H7 (cell line): ENCODE results near the gene TCHP. TPM values are rescaled to one million over a fixed set of nuclear protein-coding genes. Genes with fewer than 3 reads are reported as not detected.
"Not testable (repeated sequence)": the region's sequence is repeated elsewhere in the genome, so short reads cannot be mapped to it uniquely, and the experiment has no call there.

Source experiments
- DNase-seq: peaks from one replicate; pipeline ENCODE4 v3.0.0; 2012
- H3K27me3 ChIP-seq: 2 replicates; pipeline ENCODE4 v1.6.0; 2011; ENCODE audit warnings: mild to moderate bottlenecking, low read length; ENCODE audit not compliant: control insufficient read depth, insufficient read depth
- H3K36me3 ChIP-seq: replicated peaks from 2 replicates; pipeline ENCODE4 v1.5.1; 2011; ENCODE audit warnings: low read length; ENCODE audit not compliant: control insufficient read depth, insufficient read depth
- H3K4me3 ChIP-seq: 2 replicates; pipeline ENCODE4 v1.5.1; 2011; ENCODE audit warnings: low read depth, mild to moderate bottlenecking, control low read depth, low read length, moderate library complexity; ENCODE audit not compliant: insufficient read depth
- total RNA-seq: library from RNA; depleted of rRNA; stranded (reverse); fragments of >200 nt; shearing (Covaris generic); gene quantifications from 2 replicates; pipeline ENCODE4 v1.2.3, GENCODE V29; 2014

The TCHP gene
- total RNA-seq, 1 experiment from 2014 or later = 13.3 TPM

- DNase-seq = no peak
- Histone ChIP-seq H3K27me3 (no peaks in the 10 kb centered on the region), H3K36me3 (peaks cover 4% of the 10 kb centered on the region), H3K4me3 (no peak overlapping the region)
These were observed 26.6 kb downstream of the TCHP start for GRCh38 chr12:109926488-109927210.

GRCh38 chr12:109927622-109928021 is 27.5 kb downstream of the TCHP start:
- H3K4me3 ChIP-seq = no peak overlapping the region
- peaks cover 4% of the 10 kb centered on the region for H3K36me3 ChIP-seq
- no peaks in the 10 kb centered on the region for H3K27me3 ChIP-seq
- peak; percentile 87 for DNase-seq

- H3K27me3 ChIP-seq = no peaks in the 10 kb centered on the region
- DNase-seq = no peak
- H3K36me3 ChIP-seq = peaks cover 4% of the 10 kb centered on the region
- H3K4me3 ChIP-seq = no peak overlapping the region
These were observed 28.1 kb downstream of the TCHP start for GRCh38 chr12:109928058-109928656.

DNA sequence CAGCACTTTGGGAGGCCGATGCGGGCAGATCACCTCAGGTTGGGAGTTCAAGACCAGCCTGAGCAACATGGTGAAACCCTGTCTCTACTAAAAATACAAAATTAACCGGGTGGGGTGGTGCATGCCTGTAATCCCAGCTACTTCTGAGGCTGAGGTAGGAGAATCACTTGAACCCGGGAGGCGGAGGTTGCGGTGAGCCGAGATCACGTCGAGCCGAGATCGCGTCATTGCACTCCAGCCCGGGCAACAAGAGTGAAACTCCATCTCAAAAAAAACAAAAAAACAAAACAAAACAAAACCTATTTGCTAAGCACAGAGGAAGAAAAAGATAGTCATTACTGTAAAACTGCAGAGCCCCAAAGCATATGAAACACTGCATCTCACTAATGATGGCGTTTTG is 29.3 kb downstream of the TCHP start:
- H3K36me3 ChIP-seq, H3K4me3 ChIP-seq, DNase-seq: not testable (repeated sequence)

DNA sequence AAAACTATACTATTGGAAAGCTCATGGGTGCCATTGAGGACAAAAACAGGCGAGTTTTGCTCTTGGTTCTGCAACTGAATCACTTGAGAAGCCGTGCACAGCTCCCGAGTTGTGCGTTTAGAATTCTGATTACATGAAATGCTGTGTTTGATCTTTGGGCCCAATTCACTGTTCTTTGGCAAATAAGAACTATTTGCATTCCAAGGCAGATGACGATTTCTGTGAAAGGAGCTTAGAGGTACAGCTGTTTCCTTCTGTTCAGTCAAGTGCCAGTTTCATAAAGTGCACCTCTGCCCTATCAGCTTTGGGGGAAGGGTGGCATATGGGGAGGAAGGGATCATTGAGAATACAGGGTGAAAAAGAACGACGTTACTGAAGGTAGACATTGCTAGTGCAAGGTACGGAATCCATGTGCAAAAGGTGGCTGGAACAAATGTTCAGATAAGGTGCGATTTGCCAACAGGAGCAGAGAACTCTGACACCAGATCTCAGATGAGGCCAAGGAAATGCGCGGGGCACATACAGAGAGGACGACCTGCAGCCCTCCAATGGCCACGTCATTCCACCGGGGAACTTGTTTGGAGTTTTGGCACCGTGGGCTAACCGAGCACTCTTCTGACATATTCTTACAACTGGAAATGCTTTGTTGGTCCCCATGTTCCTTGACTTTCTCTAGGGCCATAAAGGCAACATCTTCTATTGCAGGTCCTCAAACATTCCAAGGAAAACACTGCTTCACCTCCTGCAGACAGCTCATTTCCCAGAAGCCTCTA is 30.1 kb downstream of the TCHP start:
- Histone ChIP-seq H3K36me3 (peaks cover 4% of the 10 kb centered on the region), H3K27me3 (no peaks in the 10 kb centered on the region), H3K4me3 (no peak overlapping the region)
- no peak for DNase-seq

More for the DNA sequence above, 29.3 kb downstream of the TCHP start:
- not testable (repeated sequence) for H3K27me3 ChIP-seq

DNA sequence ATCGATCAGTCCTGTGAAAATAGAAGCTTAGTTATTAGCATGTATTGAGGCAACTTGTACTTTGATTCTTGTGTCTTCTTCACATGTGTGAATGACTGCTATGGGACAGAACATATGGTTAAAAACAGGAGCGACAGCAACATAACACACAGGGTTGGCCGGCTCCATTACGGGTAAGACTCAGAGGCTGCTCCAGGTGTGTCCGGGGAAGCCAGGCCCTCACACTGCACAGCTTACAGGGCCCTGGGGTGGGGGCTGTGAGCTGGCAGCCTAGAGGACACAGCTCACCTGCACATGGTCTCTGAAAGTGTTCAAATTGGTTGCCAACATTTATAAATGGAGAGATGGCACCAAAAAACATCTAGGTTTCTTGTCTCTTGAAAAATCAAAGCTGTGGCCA is 31.1 kb downstream of the TCHP start:
- H3K27me3 ChIP-seq = no peaks in the 10 kb centered on the region
- no peak overlapping the region for H3K4me3 ChIP-seq
- peaks cover 4% of the 10 kb centered on the region for H3K36me3 ChIP-seq
- DNase-seq = no peak

GRCh38 chr12:109932878-109933503 is 32.9 kb downstream of the TCHP start:
- H3K4me3 ChIP-seq = no peak overlapping the region
- H3K27me3 ChIP-seq = no peaks in the 10 kb centered on the region
- H3K36me3 ChIP-seq = peaks cover 4% of the 10 kb centered on the region
- DNase-seq = no peak

- Histone ChIP-seq H3K36me3 (peaks cover 4% of the 10 kb centered on the region), H3K4me3 (no peak overlapping the region), H3K27me3 (no peaks in the 10 kb centered on the region)
- DNase-seq = no peak
These were observed 34.0 kb downstream of the TCHP start for GRCh38 chr12:109934026-109934425.

- Histone ChIP-seq H3K27me3 (no peaks in the 10 kb centered on the region), H3K4me3 (no peak overlapping the region), H3K36me3 (no peaks in the 10 kb centered on the region; the same call in none of the 2 replicates)
- no peak for DNase-seq
These were observed 37.3 kb downstream of the TCHP start for GRCh38 chr12:109937371-109937770.

DNA sequence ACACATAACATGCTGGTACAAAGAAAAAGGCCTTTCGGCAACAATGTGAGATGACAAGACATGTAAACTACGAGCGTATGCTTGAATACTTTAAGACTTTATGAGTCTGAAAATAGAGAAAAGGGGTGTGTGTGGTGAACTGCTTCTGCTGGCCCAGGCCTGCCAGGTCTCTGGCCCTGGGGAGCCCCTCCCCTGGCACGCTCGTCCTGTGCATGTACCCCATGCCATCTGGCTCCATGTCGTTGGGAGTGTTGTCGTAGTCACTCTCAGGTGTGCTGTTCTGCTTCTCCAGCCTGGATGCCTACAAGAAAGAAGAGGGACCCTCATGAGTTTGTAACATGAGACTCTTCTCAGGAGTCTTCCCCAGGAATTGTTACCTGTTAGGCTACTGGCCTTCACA is 38.9 kb downstream of the TCHP start:
- Histone ChIP-seq H3K27me3 (no peaks in the 10 kb centered on the region), H3K4me3 (no peak overlapping the region), H3K36me3 (no peaks in the 10 kb centered on the region; the same call in 1 of the 2 replicates)
- no peak for DNase-seq

DNA sequence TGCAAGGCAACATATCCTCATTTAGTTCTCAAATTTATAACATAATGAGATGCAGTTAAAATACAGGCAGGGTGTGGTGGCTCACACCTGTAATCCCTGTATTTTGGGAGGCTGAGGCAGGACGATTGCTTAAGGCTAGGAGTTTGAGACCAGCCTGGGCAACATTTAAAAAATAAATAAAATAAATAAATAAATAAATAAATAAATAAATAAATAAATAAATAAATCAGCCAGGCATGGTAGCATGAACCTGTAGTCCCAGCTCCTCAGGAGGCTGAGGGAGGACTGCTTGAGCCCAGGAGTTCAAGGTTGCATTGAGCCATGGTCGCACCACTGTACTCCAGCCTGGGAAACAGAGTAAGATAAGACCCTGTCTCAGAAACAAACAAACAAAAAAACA is 39.4 kb downstream of the TCHP start:
- Histone ChIP-seq H3K27me3 (no peaks in the 10 kb centered on the region), H3K36me3 (no peaks in the 10 kb centered on the region; the same call in 1 of the 2 replicates), H3K4me3 (no peak overlapping the region)
- no peak for DNase-seq

GRCh38 chr12:109940339-109940923 is 40.4 kb downstream of the TCHP start:
- Histone ChIP-seq H3K36me3 (no peaks in the 10 kb centered on the region; the same call in 1 of the 2 replicates), H3K27me3 (no peaks in the 10 kb centered on the region), H3K4me3 (no peak overlapping the region)
- no peak for DNase-seq

GRCh38 chr12:109943811-109944210 is 43.7 kb downstream of the TCHP start:
- no peaks in the 10 kb centered on the region for H3K27me3 ChIP-seq
- peaks cover 2% of the 10 kb centered on the region for H3K36me3 ChIP-seq

More at GRCh38 chr12:109943811-109944210, 43.7 kb downstream of the TCHP start:
- DNase-seq = no peak
- H3K4me3 ChIP-seq = no peak overlapping the region
